Natural killer cell (primary cell): ENCODE data around the gene MAP2K7. TPM values are rescaled to one million over a fixed set of nuclear protein-coding genes. Genes with fewer than 3 reads are reported as not detected.

Experiments
- ATAC-seq, 3 donors: fragments of 150-1000 bp in 2 of 3; fragments of 200-7000 bp in 1 of 3; cut with Tn5 transposase; 1 replicate in 1 of 3; 2 replicates in 2 of 3; pipeline ENCODE4 v1.10.0; 2021; ENCODE audit warnings: mild to moderate bottlenecking in 2 of 3, moderate library complexity in 2 of 3
- DNase-seq, 2 donors: peaks; one replicate each; pipeline versions ENCODE4 v3.0.0 to v3.0.0-alpha.2; 2013 to 2021; ENCODE audit warnings: mixed read lengths in 1 of 2
- H3K27ac ChIP-seq: one replicate; pipeline ENCODE4 v1.5.1; 2013; ENCODE audit warnings: mild to moderate bottlenecking, low read length
- H3K27me3 ChIP-seq: one replicate; pipeline ENCODE4 v1.6.1; 2013; ENCODE audit warnings: low read length; ENCODE audit not compliant: control insufficient read depth, insufficient read depth
- H3K36me3 ChIP-seq: one replicate; pipeline ENCODE4 v1.6.1; 2013; ENCODE audit warnings: low read length; ENCODE audit not compliant: control insufficient read depth, insufficient read depth
- H3K4me1 ChIP-seq: one replicate; pipeline ENCODE4 v1.6.1; 2013; ENCODE audit warnings: low read length; ENCODE audit not compliant: control insufficient read depth, insufficient read depth
- H3K4me3 ChIP-seq: one replicate; pipeline ENCODE4 v1.5.1; 2013; ENCODE audit warnings: low read length
- H3K9me3 ChIP-seq: one replicate; pipeline ENCODE4 v1.6.1; 2013; ENCODE audit warnings: low read length; ENCODE audit not compliant: control insufficient read depth, insufficient read depth
- H3K27ac Mint-ChIP-seq, 2 donors: one replicate each; pipeline ENCODE4 v1.8.0; 2022; ENCODE audit warnings: mild to moderate bottlenecking in 2 of 2, mixed read lengths in 2 of 2, moderate library complexity in 1 of 2
- H3K27me3 Mint-ChIP-seq, 2 donors: one replicate each; pipeline ENCODE4 v1.8.0; 2022; ENCODE audit warnings: low read depth in 2 of 2, mixed read lengths in 2 of 2
- H3K36me3 Mint-ChIP-seq: one replicate; pipeline ENCODE4 v1.8.0; 2022; ENCODE audit warnings: mixed read lengths
- H3K4me1 Mint-ChIP-seq, 2 donors: one replicate each; pipeline ENCODE4 v1.8.0; 2022; ENCODE audit warnings: mixed read lengths in 2 of 2
- H3K4me3 Mint-ChIP-seq: one replicate; pipeline ENCODE4 v1.8.0; 2022; ENCODE audit warnings: mild to moderate bottlenecking, moderate library complexity, mixed read lengths
- H3K9me3 Mint-ChIP-seq, 2 donors: one replicate each; pipeline ENCODE4 v1.8.0; 2022; ENCODE audit warnings: mixed read lengths in 2 of 2
- WGBS: methylation state at CpG from one replicate; pipeline ENCODE4 v1.1.7; 2013; ENCODE audit warnings: missing lambda C conversion rate; ENCODE audit not compliant: insufficient coverage; 5-methylcytosine and 5-hydroxymethylcytosine counted together
- intact Hi-C: fragments of 100-400 bp; cut with micrococcal nuclease; formaldehyde crosslinking; loops from one replicate; pipeline ENCODE4 v1.14.2; 2022
- total RNA-seq, 4 donors: library from RNA; stranded (reverse); fragments of 120-200 nt in 1 of 4; gene quantifications; one replicate each; pipeline versions ENCODE4 v1.2.3 to v1.2.4, GENCODE V29; 2013 to 2022
- TF ChIP-seq, protein P1 (sequence below): fragments of 200-600 bp; IDR thresholded peaks from one replicate; pipeline ENCODE4 v1.8.0; 2022; ENCODE audit warnings: antibody characterized with exemption

The MAP2K7 gene
- total RNA-seq, 3 donors from 2014 or later (not counting 1 experiment from before 2014, with no cell fraction given), result 131 to 218 (median 159) TPM

DNA sequence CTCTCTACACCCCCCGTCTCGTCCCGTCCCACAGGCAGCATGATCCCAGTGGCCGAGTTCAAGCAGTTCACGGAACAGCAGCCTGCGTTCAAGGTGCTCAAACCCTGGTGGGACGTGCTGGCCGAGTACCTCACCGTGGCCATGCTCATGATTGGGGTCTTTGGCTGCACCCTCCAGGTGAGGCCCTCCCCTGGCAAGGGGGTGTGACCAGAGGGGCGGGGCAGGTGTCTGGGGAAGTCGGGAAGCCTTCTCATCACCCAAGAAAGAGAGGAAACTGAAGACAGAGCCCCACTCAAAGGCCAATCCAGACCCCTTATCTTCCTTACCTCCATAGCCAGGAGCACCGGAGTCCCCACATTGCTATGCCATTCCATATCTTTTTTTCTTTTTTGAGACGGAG, 8.1 kb upstream of the MAP2K7 start:
- intact Hi-C loops, result no loop called here
- Histone ChIP-seq H3K27me3 (no peaks in the 10 kb centered on the region), H3K4me3 (no peak overlapping the region), H3K4me1 (no peaks in the 10 kb centered on the region), H3K27ac (no peak overlapping the region), H3K9me3 (no peaks in the 10 kb centered on the region), H3K36me3 (no peaks in the 10 kb centered on the region)
- H3K4me3 Mint-ChIP-seq, result no peak overlapping the region
- H3K4me1 Mint-ChIP-seq, result no peaks in the 10 kb centered on the region
- TF ChIP-seq, protein P1, sequence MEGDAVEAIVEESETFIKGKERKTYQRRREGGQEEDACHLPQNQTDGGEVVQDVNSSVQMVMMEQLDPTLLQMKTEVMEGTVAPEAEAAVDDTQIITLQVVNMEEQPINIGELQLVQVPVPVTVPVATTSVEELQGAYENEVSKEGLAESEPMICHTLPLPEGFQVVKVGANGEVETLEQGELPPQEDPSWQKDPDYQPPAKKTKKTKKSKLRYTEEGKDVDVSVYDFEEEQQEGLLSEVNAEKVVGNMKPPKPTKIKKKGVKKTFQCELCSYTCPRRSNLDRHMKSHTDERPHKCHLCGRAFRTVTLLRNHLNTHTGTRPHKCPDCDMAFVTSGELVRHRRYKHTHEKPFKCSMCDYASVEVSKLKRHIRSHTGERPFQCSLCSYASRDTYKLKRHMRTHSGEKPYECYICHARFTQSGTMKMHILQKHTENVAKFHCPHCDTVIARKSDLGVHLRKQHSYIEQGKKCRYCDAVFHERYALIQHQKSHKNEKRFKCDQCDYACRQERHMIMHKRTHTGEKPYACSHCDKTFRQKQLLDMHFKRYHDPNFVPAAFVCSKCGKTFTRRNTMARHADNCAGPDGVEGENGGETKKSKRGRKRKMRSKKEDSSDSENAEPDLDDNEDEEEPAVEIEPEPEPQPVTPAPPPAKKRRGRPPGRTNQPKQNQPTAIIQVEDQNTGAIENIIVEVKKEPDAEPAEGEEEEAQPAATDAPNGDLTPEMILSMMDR, result no peak
- peaks cover 0 to 5% of the 10 kb centered on the region in 2 donors for H3K27me3 Mint-ChIP-seq
- 84% methylated on average over 13 of the region's 13 CpGs for WGBS
- no peak overlapping the region for H3K27ac Mint-ChIP-seq
- DNase-seq (no peak), ATAC-seq (no peak)
- H3K36me3 Mint-ChIP-seq, result no peaks in the 10 kb centered on the region
- H3K9me3 Mint-ChIP-seq, result no peaks in the 10 kb centered on the region

DNA sequence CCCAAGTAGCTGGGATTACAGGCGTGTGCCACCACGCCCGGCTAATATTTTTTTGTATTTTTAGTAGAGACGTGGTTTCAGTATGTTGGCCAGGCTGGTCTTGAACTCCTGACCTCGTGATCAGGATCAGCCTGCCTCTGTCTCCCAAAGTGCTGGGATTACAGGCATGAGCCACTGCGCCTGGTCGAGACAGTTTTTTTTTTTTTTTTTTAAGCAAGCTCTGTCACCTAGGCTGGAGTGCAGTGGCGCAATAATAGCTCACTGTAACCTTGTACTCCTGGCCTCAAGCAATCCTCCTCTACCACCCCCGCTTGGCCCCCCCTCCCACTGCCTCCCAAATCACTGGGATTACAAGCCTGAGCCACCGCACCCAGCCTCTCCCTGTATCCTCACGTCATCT, 6.4 kb upstream of the MAP2K7 start:
- intact Hi-C loops, result no loop called here
- Histone ChIP-seq H3K4me3 (no peak overlapping the region), H3K9me3 (no peaks in the 10 kb centered on the region), H3K36me3 (no peaks in the 10 kb centered on the region), H3K27me3 (no peaks in the 10 kb centered on the region), H3K4me1 (no peaks in the 10 kb centered on the region), H3K27ac (no peak overlapping the region)
- H3K36me3 Mint-ChIP-seq, result no peaks in the 10 kb centered on the region
- H3K27me3 Mint-ChIP-seq, result peaks cover 0 to 5% of the 10 kb centered on the region in 2 donors
- H3K9me3 Mint-ChIP-seq, result no peaks in the 10 kb centered on the region
- H3K27ac Mint-ChIP-seq, result no peak overlapping the region
- TF ChIP-seq, protein P1, result no peak
- ATAC-seq (no peak), DNase-seq (no peak)
- H3K4me3 Mint-ChIP-seq, result no peak overlapping the region
- H3K4me1 Mint-ChIP-seq, result no peaks in the 10 kb centered on the region
- WGBS, result 90% methylated on average over 11 of the region's 11 CpGs

DNA sequence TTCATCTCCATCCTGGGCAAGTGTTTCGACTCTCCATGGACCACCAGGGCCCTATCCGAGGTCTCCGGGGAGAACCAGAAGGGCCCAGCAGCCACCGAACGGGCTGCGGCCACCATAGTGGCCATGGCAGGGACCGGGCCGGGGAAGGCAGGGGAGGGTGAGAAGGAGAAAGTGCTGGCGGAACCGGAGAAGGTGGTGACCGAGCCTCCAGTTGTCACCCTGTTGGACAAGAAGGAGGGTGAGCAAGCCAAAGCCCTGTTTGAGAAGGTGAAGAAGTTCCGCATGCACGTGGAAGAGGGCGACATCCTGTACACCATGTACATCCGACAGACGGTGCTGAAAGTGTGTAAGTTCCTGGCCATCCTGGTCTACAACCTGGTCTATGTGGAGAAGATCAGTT, 4.7 kb upstream of the MAP2K7 start:
- TF ChIP-seq, protein P1, result no peak
- H3K4me1 ChIP-seq, result peaks cover 9% of the 10 kb centered on the region
- ATAC-seq, result no peak
- Mint-ChIP-seq H3K27me3 (peaks cover 0 to 8% of the 10 kb centered on the region in 2 donors), H3K4me1 (peaks cover 9 to 12% of the 10 kb centered on the region in 2 donors), H3K9me3 (no peaks in the 10 kb centered on the region), H3K27ac (no peak overlapping the region), H3K4me3 (no peak overlapping the region), H3K36me3 (no peaks in the 10 kb centered on the region)
- no peak overlapping the region for H3K4me3 ChIP-seq
- H3K9me3 ChIP-seq, result no peaks in the 10 kb centered on the region
- no peaks in the 10 kb centered on the region for H3K27me3 ChIP-seq
- no peaks in the 10 kb centered on the region for H3K36me3 ChIP-seq
- H3K27ac ChIP-seq, result no peak overlapping the region
- no peak for DNase-seq
- WGBS, result 94% methylated on average over 16 of the region's 16 CpGs
- intact Hi-C loops, result no loop called here

DNA sequence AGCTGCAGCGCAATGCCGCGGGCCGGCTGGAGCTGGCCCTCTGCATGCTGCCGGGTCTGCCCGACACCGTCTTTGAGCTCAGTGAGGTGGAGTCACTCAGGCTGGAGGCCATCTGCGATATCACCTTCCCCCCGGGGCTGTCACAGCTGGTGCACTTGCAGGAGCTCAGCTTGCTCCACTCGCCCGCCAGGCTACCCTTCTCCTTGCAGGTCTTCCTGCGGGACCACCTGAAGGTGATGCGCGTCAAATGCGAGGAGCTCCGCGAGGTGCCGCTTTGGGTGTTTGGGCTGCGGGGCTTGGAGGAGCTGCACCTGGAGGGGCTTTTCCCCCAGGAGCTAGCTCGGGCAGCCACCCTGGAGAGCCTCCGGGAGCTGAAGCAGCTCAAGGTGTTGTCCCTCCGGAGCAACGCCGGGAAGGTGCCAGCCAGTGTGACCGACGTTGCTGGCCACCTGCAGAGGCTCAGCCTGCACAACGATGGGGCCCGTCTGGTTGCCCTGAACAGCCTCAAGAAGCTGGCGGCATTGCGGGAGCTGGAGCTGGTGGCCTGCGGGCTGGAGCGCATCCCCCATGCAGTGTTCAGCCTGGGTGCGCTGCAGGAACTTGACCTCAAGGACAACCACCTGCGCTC, 3.8 kb upstream of the MAP2K7 start:
- H3K36me3 Mint-ChIP-seq, result no peaks in the 10 kb centered on the region
- H3K27ac Mint-ChIP-seq, result no peak overlapping the region

More for the DNA sequence above, 3.8 kb upstream of the MAP2K7 start:
- Histone ChIP-seq H3K27me3 (no peaks in the 10 kb centered on the region), H3K9me3 (no peaks in the 10 kb centered on the region), H3K4me1 (peaks cover 15% of the 10 kb centered on the region), H3K36me3 (no peaks in the 10 kb centered on the region), H3K4me3 (no peak overlapping the region), H3K27ac (no peak overlapping the region)
- TF ChIP-seq, protein P1, result no peak
- no peak for ATAC-seq
- no peak for DNase-seq
- intact Hi-C loops, result no loop called here
- Mint-ChIP-seq H3K27me3 (peaks cover 0 to 6% of the 10 kb centered on the region in 2 donors), H3K4me3 (no peak overlapping the region), H3K9me3 (no peaks in the 10 kb centered on the region), H3K4me1 (peaks cover 15 to 19% of the 10 kb centered on the region in 2 donors)
- WGBS, result 92% methylated on average over 34 of the region's 34 CpGs
